H54 (cell line): ENCODE results near the gene ADGRV1.

Source experiments
- DNase-seq: peaks from one replicate; pipeline ENCODE4 v3.0.0; 2011; ENCODE audit warnings: low spot score, mixed read lengths; ENCODE audit not compliant: insufficient read length
- FAIRE-seq: peaks from 3 replicates; lab custom pipeline; 2011; peaks lifted over from hg19 to GRCh38; lab: Jason Lieb, UNC
- POLR2A ChIP-seq: IDR thresholded peaks from 2 replicates; pipeline ENCODE4 v1.6.1; 2011; ENCODE audit warnings: low read depth, mild to moderate bottlenecking, low read length

ADGRV1 gene

GRCh38 chr5:91072881-91073280 is 514.3 kb downstream of the ADGRV1 start:
- DNase-seq (no peak), FAIRE-seq (no peak)
- no peak for TF ChIP-seq POLR2A

- FAIRE-seq: no peak
- no peak for TF ChIP-seq POLR2A
- no peak for DNase-seq
Measured at GRCh38 chr5:91074615-91075014, 516.0 kb downstream of the ADGRV1 start.

- no peak for FAIRE-seq
- TF ChIP-seq POLR2A: no peak
- DNase-seq: no peak
Measured at GRCh38 chr5:91076138-91076537, 517.5 kb downstream of the ADGRV1 start.

GRCh38 chr5:91077623-91078022 is 519.0 kb downstream of the ADGRV1 start:
- FAIRE-seq: no peak
- no peak for DNase-seq

DNA sequence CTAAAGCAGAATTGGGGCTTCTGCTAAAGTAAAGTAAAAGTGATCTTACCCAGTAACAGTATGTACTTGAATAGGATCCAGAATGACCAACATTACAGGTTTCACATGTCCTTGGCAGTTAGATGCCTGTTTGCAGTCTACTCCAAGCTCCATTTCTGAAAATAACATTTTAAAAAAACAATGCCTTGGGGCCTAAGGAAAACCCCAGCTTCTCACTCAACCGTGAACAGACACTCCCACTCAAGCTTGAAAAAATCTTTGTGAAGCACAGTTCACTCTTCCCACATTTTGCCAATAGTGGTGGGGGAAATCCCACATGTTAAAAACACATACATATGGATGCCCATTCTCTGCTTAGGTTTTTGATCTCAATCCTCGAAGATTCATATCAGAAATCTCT is 520.4 kb downstream of the ADGRV1 start:
- FAIRE-seq (no peak), DNase-seq (no peak)
- no peak for TF ChIP-seq POLR2A

More at GRCh38 chr5:91077623-91078022, 519.0 kb downstream of the ADGRV1 start:
- TF ChIP-seq POLR2A: no peak

- DNase-seq (no peak), FAIRE-seq (no peak)
- TF ChIP-seq POLR2A: no peak
Measured at GRCh38 chr5:91089758-91090157, 531.2 kb downstream of the ADGRV1 start.

DNA sequence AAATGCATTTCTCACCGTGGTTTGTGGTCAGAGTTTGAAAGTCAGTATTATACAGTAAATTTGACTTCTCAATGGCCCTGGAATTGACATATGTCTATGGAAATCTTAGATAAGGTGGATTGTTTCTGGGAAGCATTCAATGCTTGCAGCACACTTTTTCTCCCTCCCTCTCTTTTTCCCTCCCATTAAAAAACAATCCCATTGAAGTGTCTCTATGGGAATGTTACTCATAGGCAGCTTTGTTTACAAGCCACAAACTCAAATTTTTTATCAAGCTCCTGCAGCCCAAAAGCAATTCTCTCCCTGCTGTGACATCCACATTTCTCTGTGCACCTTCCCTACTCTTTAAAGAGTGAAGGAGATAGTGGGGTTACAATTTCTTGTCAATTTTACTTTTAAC is 532.4 kb downstream of the ADGRV1 start:
- FAIRE-seq: no peak
- DNase-seq: no peak
- no peak for TF ChIP-seq POLR2A

- no peak for TF ChIP-seq POLR2A
- DNase-seq (no peak), FAIRE-seq (no peak)
Measured at GRCh38 chr5:91091471-91092234, 533.1 kb downstream of the ADGRV1 start.

DNA sequence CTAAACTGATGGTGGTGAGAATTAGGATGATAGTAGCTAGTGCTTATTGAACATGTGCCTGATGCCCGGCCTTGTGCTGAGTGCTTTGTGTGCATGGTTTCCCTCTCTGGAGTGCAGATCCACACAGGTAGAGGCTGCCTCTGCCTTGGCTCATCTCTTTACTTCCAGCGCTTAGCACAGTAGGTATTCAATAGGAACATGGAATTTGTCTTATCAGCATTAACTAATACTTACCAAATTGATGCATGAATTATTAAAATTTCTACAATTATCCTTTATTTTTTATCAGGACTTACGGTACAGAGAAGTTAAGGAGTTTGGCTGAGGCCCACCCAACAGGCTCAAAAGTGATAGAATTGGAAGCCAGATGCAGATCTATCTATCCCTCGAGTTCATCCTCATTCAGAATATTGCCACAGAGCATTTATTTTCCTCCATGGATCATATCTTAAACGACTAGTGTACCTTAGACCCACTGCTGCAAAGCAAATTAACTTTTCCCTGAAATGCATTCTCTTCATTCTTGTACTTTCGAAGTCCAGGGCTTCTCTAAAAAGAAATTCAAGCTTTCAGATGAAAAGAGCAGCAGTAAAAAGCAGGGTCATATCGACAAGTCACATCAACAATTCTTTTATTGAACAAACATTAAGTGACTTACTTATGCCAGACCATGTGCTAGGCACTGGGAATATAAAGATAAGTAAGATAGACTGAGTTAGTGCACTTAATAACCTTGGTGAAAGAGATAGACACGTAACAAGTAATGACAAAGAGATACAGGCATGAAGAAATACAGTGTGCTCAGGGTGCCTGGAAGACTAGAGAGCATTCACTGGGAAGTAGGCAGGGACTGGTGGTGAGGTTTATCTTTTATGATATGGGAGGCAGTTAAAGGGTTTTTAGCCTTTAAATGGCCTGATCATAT is 534.5 kb downstream of the ADGRV1 start:
- no peak for FAIRE-seq
- TF ChIP-seq POLR2A: no peak

DNA sequence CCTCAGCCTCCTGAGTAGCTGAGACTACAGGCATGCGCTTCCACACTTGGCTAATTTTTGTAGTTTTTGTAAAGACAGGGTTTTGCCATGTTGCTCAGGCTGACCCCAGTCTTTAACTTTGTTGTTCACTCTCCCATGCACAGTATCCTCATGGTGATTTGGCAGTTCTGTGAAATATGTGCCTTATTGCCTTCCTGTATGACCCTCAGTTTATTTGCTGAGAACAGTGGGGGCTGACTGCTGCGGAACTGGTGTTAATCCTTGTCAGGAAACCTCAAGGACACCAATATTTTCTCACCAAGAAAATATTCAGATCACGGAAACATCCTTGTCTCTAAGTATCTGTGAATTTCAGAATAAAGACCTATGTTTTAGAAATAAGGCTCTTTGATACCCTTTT is 536.7 kb downstream of the ADGRV1 start:
- no peak for TF ChIP-seq POLR2A
- FAIRE-seq (no peak), DNase-seq (no peak)

More for the DNA sequence above, 534.5 kb downstream of the ADGRV1 start:
- no peak for DNase-seq

DNA sequence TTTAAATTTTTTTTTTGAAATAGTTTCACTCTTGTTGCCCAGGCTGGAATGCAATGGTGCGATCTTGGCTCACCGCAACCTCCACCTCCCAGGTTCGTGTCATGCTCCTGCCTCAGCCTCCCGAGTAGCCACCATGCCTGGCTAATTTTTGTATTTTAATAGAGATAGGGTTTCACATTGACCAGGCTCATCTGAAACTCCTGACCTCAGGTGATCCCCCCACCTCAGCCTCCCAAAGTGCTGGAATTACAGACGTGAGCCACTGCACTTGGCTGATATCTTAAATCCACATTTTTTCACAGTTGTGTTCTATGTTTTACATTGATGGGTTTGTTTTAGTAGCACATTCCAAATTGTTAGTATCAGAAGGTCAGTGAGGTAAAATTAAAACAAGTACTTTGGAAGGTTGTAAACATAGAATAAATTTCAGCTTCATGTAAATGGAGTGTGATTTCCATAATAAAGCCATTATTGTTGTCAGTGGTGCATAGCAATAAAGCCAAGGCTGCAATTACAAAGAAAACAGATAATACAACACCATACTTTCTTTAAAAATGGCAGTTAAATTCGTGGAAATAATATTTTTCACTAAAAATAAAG is 537.3 kb downstream of the ADGRV1 start:
- DNase-seq (no peak), FAIRE-seq (no peak)
- no peak for TF ChIP-seq POLR2A

DNA sequence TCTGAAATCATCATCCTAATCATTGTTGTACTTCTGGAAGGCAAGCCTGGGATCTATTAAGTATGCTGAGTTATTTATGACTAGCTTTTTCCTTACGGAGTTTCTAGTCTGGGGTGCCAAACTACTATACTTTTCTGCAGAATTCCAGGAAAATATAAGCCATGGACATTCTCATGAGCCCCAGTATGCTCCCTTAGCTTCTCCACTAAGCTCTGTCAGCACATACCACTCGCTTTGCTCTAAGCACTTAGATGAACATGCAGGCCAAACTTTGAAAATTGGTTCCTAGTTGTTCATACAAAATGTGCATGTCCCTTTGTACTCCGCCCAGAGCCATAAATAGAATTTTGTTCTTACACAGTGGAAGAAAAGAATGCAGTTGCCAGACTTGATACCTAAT is 539.9 kb downstream of the ADGRV1 start:
- DNase-seq: no peak
- no peak for TF ChIP-seq POLR2A
- FAIRE-seq: no peak

DNA sequence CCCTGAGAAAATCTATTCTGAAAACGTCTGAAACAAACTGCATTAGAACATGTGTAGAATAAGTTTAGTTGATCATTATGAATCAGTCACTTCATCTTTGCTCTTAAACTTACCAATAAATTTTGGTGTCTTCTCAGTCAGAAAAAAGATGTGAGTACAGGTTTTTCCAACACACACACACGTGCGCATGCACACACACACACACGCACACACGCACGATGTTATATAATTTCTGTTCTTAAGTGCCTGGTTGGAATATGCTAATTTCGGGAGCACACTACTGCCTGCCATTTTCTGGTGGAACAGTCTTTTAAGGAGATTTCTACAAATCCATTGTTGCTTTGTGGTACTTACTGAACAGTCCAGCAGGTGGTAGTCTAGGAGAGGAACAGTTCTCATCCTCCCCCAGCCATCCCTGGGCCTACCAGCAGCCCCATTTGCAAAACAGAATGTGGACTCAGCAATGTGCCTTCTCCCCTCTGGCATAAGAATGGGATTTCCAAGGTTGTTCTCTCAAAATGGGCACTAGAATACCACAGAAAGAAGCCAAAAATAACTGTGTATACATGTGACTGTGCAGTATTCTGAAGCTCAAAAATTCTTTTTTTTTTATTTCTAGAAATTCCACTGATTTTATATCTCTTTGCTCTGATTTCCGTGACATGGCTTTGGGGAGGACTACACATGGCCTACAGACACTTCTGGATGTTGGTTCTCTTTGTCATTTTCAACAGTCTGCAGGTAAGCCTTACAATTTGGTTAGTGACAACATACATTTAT is 543.2 kb downstream of the ADGRV1 start:
- FAIRE-seq (peak; percentile 98), DNase-seq (peak; percentile 32)
- no peak for TF ChIP-seq POLR2A
